H1 (cell line): ENCODE results near the gene DDX1. TPM values are rescaled to one million over a fixed set of nuclear protein-coding genes. Genes with fewer than 3 reads are reported as not detected.

Experiments
- CTCF ChIA-PET: fragments of 300-600 bp; sonication (Branson Sonifier 250); formaldehyde crosslinking; loops from one replicate; lab custom pipeline; 2021; ENCODE audit not compliant: partially characterized antibody; lab: Charles Lee
- POLR2A ChIA-PET: fragments of 300-600 bp; sonication (Branson Sonifier 250); formaldehyde crosslinking; loops from one replicate; lab custom pipeline; 2021; ENCODE audit warnings: inconsistent platforms; ENCODE audit not compliant: partially characterized antibody; lab: Charles Lee
- DNase-seq, 2 experiments: peaks; one replicate each; pipeline versions ENCODE4 v3.0.0 to v3.0.0-alpha.2; 2010 to 2022; ENCODE audit warnings: low spot score in 2 of 2, low read depth in 1 of 2, mixed read lengths in 1 of 2
- FAIRE-seq: peaks from 2 replicates; lab custom pipeline; 2011; peaks lifted over from hg19 to GRCh38; lab: Jason Lieb, UNC
- H2AFZ ChIP-seq: 2 replicates; pipeline ENCODE4 v1.8.1; 2012; ENCODE audit warnings: low read length, inconsistent platforms
- H2AK5ac ChIP-seq: 2 replicates; pipeline ENCODE4 v1.6.1; 2013; ENCODE audit warnings: low read depth, low read length
- H2BK120ac ChIP-seq: replicated peaks from 2 replicates; pipeline ENCODE3; 2013; ENCODE audit warnings: low read depth, low read length, inconsistent platforms
- H2BK12ac ChIP-seq: 2 replicates; pipeline ENCODE4 v1.6.1; 2013; ENCODE audit warnings: low read depth, low read length
- H2BK15ac ChIP-seq: 2 replicates; pipeline ENCODE4 v1.6.1; 2013; ENCODE audit warnings: low read length
- H2BK20ac ChIP-seq: 2 replicates; pipeline ENCODE4 v1.6.1; 2013; ENCODE audit warnings: low read length
- H2BK5ac ChIP-seq: 2 replicates; pipeline ENCODE4 v1.6.1; 2013; ENCODE audit warnings: low read depth, low read length
- H3K14ac ChIP-seq: 2 replicates; pipeline ENCODE4 v1.6.1; 2013; ENCODE audit warnings: inconsistent platforms; ENCODE audit not compliant: insufficient read length
- H3K18ac ChIP-seq: 2 replicates; pipeline ENCODE4 v1.6.1; 2013; ENCODE audit warnings: low read length; ENCODE audit errors: extremely low read depth
- H3K23ac ChIP-seq: 2 replicates; pipeline ENCODE4 v1.6.1; 2013; ENCODE audit warnings: inconsistent platforms; ENCODE audit not compliant: insufficient read length
- H3K23me2 ChIP-seq: 2 replicates; pipeline ENCODE4 v1.6.1; 2013; ENCODE audit warnings: low read depth, low read length
- H3K27ac ChIP-seq: 2 replicates; pipeline ENCODE4 v1.6.1; 2011; ENCODE audit warnings: low read depth, low read length, inconsistent platforms
- H3K27me3 ChIP-seq, 4 experiments: replicated peaks in 1 of 4; 1 replicate in 1 of 4; 2 replicates in 3 of 4; pipeline versions ENCODE4 v1.6.1 to v1.8.1; 2011 to 2013; ENCODE audit warnings: low read length in 3 of 4, mild to moderate bottlenecking in 3 of 4, inconsistent platforms in 2 of 4, mixed read lengths in 2 of 4, moderate library complexity in 1 of 4; ENCODE audit not compliant: control insufficient read depth in 3 of 4, insufficient read depth in 3 of 4; ENCODE audit errors: extremely low read depth in 1 of 4
- H3K36me3 ChIP-seq, 4 experiments: 2 replicates each; pipeline versions ENCODE4 v1.6.1 to v1.8.1; 2011 to 2013; ENCODE audit warnings: mild to moderate bottlenecking in 4 of 4, low read length in 3 of 4, moderate library complexity in 2 of 4, control low read depth in 1 of 4, inconsistent platforms in 1 of 4; ENCODE audit not compliant: insufficient read depth in 4 of 4, control insufficient read depth in 2 of 4
- H3K4ac ChIP-seq: replicated peaks from 2 replicates; pipeline ENCODE3; 2013; ENCODE audit warnings: low read length, low read depth, mixed read lengths, inconsistent platforms; ENCODE audit not compliant: insufficient read length
- H3K4me1 ChIP-seq, 4 experiments: replicated peaks in 1 of 4; 1 replicate in 1 of 4; 2 replicates in 3 of 4; pipeline versions ENCODE4 v1.6.1 to v1.8.1; 2011 to 2013; ENCODE audit warnings: low read length in 3 of 4, inconsistent platforms in 2 of 4, mixed read lengths in 1 of 4; ENCODE audit not compliant: insufficient read depth in 4 of 4, control insufficient read depth in 3 of 4
- H3K4me2 ChIP-seq, 2 experiments: 2 replicates each; pipeline versions ENCODE4 v1.6.1 to v1.8.1; 2011 to 2013; ENCODE audit warnings: low read depth in 2 of 2, low read length in 2 of 2, control low read depth in 1 of 2, inconsistent platforms in 1 of 2, mild to moderate bottlenecking in 1 of 2; ENCODE audit not compliant: insufficient read depth in 1 of 2
- H3K4me3 ChIP-seq, 4 experiments: fragments of 200-600, 300-600 bp in 1 of 4; sonication (generic), shearing (Covaris generic), sonication (Bioruptor Twin) in 1 of 4; 2 replicates each; pipeline versions ENCODE4 v1.5.1 to v1.8.1; 2011 to 2016; ENCODE audit warnings: low read length in 4 of 4, low read depth in 3 of 4, control low read depth in 2 of 4, inconsistent platforms in 2 of 4, mild to moderate bottlenecking in 2 of 4, mixed read lengths in 1 of 4, moderate library complexity in 1 of 4; ENCODE audit not compliant: insufficient read depth in 2 of 4; ENCODE audit errors: extremely low read depth in 1 of 4
- H3K56ac ChIP-seq: replicated peaks from 2 replicates; pipeline ENCODE3; 2013; ENCODE audit warnings: low read depth, mild to moderate bottlenecking, mixed read lengths, low read length, inconsistent platforms; ENCODE audit not compliant: insufficient read length
- H3K79me1 ChIP-seq: 2 replicates; pipeline ENCODE4 v1.6.1; 2013; ENCODE audit warnings: low read depth, low read length, control low read depth
- H3K79me2 ChIP-seq, 2 experiments: 2 replicates each; pipeline versions ENCODE4 v1.6.1 to v1.8.1; 2012 to 2013; ENCODE audit warnings: low read length in 2 of 2, mild to moderate bottlenecking in 2 of 2, inconsistent platforms in 1 of 2; ENCODE audit not compliant: insufficient read depth in 2 of 2, control insufficient read depth in 1 of 2
- H3K9ac ChIP-seq, 4 experiments: replicated peaks in 1 of 4; 1 replicate in 1 of 4; 2 replicates in 3 of 4; pipeline versions ENCODE4 v1.6.1 to v1.8.1; 2011 to 2013; ENCODE audit warnings: low read depth in 3 of 4, low read length in 3 of 4, control low read depth in 2 of 4, mild to moderate bottlenecking in 2 of 4, moderate library complexity in 2 of 4, inconsistent platforms in 1 of 4; ENCODE audit errors: extremely low read depth in 1 of 4
- H3K9me3 ChIP-seq, 2 experiments: 2 replicates each; pipeline versions ENCODE4 v1.6.1 to v1.8.1; 2012 to 2013; ENCODE audit warnings: mild to moderate bottlenecking in 2 of 2, moderate library complexity in 2 of 2, control low read depth in 1 of 2, inconsistent platforms in 1 of 2, low read depth in 1 of 2, low read length in 1 of 2, mixed read lengths in 1 of 2; ENCODE audit not compliant: insufficient read depth in 2 of 2
- H4K20me1 ChIP-seq, 2 experiments: replicated peaks in 1 of 2; 2 replicates each; pipeline versions ENCODE3 to v1.8.1; 2011 to 2013; ENCODE audit warnings: inconsistent platforms in 2 of 2, low read length in 2 of 2, mild to moderate bottlenecking in 1 of 2; ENCODE audit not compliant: insufficient read depth in 2 of 2, control insufficient read depth in 1 of 2
- H4K5ac ChIP-seq: 2 replicates; pipeline ENCODE4 v1.6.1; 2013; ENCODE audit warnings: low read length, low read depth, mixed read lengths, inconsistent platforms; ENCODE audit not compliant: insufficient read length
- H4K8ac ChIP-seq: 2 replicates; pipeline ENCODE4 v1.8.0; 2013; ENCODE audit warnings: mild to moderate bottlenecking, moderate library complexity, low read length, inconsistent platforms; ENCODE audit not compliant: insufficient read depth; ENCODE audit errors: extremely low read depth
- H4K91ac ChIP-seq: replicated peaks from 2 replicates; pipeline ENCODE3; 2013; ENCODE audit warnings: low read length, mixed read lengths, inconsistent platforms; ENCODE audit not compliant: insufficient read length
- CREB1 ChIP-seq: IDR thresholded peaks from 2 replicates; pipeline ENCODE4 v1.6.1; 2012; ENCODE audit warnings: inconsistent platforms
- GABPA ChIP-seq: IDR thresholded peaks from 2 replicates; pipeline ENCODE4 v1.6.1; 2011; ENCODE audit warnings: mild to moderate bottlenecking, low read length, moderate library complexity, borderline replicate concordance; ENCODE audit not compliant: insufficient read depth
- HDAC2 ChIP-seq, 2 experiments: fragments of 300-600 bp in 1 of 2; sonication (generic) in 1 of 2; IDR thresholded peaks; 2 replicates each; pipeline ENCODE4 v1.6.1; 2011 to 2012; ENCODE audit warnings: low read depth in 2 of 2, low read length in 2 of 2, mild to moderate bottlenecking in 2 of 2, moderate library complexity in 2 of 2, borderline replicate concordance in 1 of 2, inconsistent platforms in 1 of 2
- JUN ChIP-seq: IDR thresholded peaks from 2 replicates; pipeline ENCODE4 v1.6.1; 2011; ENCODE audit warnings: low read depth, mild to moderate bottlenecking, improper control_type of control experiment, low read length
- MAFK ChIP-seq: IDR thresholded peaks from 2 replicates; pipeline ENCODE4 v1.6.1; 2012; ENCODE audit warnings: low read depth, mild to moderate bottlenecking, improper control_type of control experiment, low read length
- SIRT6 ChIP-seq: IDR thresholded peaks from one replicate; pipeline ENCODE4 v1.7.1; 2012; ENCODE audit warnings: low read length, inconsistent platforms
- SP4 ChIP-seq: IDR thresholded peaks from 2 replicates; pipeline ENCODE4 v1.6.1; 2012; ENCODE audit warnings: low read length, inconsistent platforms
- WGBS, 2 experiments: shearing (Covaris generic) in 1 of 2; methylation state at CpG; one replicate each; pipeline versions ENCODE4 v1.1.6 to v1.1.7; 2013 to 2015; ENCODE audit warnings: low lambda C conversion rate in 2 of 2, mixed read lengths in 2 of 2, inconsistent platforms in 1 of 2, low coverage in 1 of 2, missing lambda C conversion rate in 1 of 2; ENCODE audit not compliant: insufficient replicate concordance in 2 of 2, insufficient coverage in 1 of 2, insufficient read length in 1 of 2; ENCODE audit errors: extremely low coverage in 1 of 2, missing lambda C conversion rate in 1 of 2; 5-methylcytosine and 5-hydroxymethylcytosine counted together
- polyA plus RNA-seq, 7 experiments: library from polyadenylated mRNA; depleted of rRNA in 3 of 7; stranded (reverse) in 5 of 7; unstranded in 2 of 7; fragments of >200 nt in 5 of 7; fragments of 200-250 nt in 2 of 7; gene quantifications; 1 replicate in 5 of 7; 2 replicates in 1 of 7; 4 replicates in 1 of 7; pipeline versions ENCODE4 v1.2.1 to v1.2.3, GENCODE V29; 2011 to 2013; ENCODE audit warnings: missing spikeins in 2 of 7, mixed read lengths in 2 of 7
- total RNA-seq: library from RNA; stranded (reverse); fragmentation: NEBNext Ultra II Directional; extraction: Animal tissue kit (Norgen Biotek cat#: 25700); gene quantifications from 2 replicates; pipeline ENCODE4 v1.2.1, GENCODE V29; 2021
- TF ChIP-seq, protein P1 (sequence below): IDR thresholded peaks from 2 replicates; pipeline ENCODE4 v1.6.1; 2011; ENCODE audit warnings: low read length, improper control_type of control experiment
- TF ChIP-seq, protein P2 (sequence below): IDR thresholded peaks from 2 replicates; pipeline ENCODE4 v1.6.1; 2011; ENCODE audit warnings: low read depth, mild to moderate bottlenecking, low read length; ENCODE audit not compliant: insufficient read depth
- TF ChIP-seq, protein P3 (sequence below): IDR thresholded peaks from 2 replicates; pipeline ENCODE4 v1.6.1; 2012; ENCODE audit warnings: inconsistent platforms
- TF ChIP-seq, protein P4 (sequence below): IDR thresholded peaks from 2 replicates; pipeline ENCODE4 v1.6.1; 2012; ENCODE audit warnings: inconsistent platforms

DDX1 gene
- total and polyA plus RNA-seq, 2 of the 8 experiments (the other 6 are each of a cell fraction or from before 2014, with no cell fraction given), result 51.1 to 161 TPM

DNA sequence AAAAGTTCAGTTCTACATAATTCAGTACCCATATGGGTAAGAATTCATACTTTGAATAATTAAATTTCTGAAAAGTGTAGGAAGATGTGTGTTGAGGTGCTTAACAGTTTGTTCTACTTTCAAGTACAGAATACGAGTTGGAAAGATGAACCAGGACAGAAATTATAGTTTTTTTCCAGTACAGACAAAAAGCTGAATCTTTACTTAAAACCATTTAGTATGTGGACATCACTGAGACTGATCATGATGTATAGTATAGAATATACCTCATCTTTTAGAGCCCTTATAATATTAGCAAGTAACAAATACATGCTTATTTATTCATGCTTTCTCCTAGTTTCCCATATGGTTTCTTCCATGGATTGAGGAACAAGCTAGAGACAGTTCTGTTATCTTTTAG, 10.0 kb downstream of the DDX1 start:
- Histone ChIP-seq H2BK120ac (no peak overlapping the region), H3K56ac (no peak overlapping the region), H2BK5ac (no peak overlapping the region), H3K27me3 (no peaks in the 10 kb centered on the region), H3K4ac (no peak overlapping the region), H3K9me3 (no peaks in the 10 kb centered on the region), H2BK12ac (no peak overlapping the region), H3K4me1 (no peaks in the 10 kb centered on the region), H3K27ac (no peak overlapping the region), H3K14ac (no peak overlapping the region), H3K79me1 (no peaks in the 10 kb centered on the region), H4K8ac (no peak overlapping the region), H2BK15ac (no peak overlapping the region), H3K4me3 (no peak overlapping the region), H2BK20ac (no peak overlapping the region), H3K36me3 (peaks cover 26 to 97% (median 81%) of the 10 kb centered on the region in 4 experiments), H4K91ac (no peak overlapping the region), H3K9ac (no peak overlapping the region), H4K5ac (no peak overlapping the region), H3K79me2 (no peaks in the 10 kb centered on the region), H3K4me2 (no peak overlapping the region), H3K23me2 (no peaks in the 10 kb centered on the region), H2AK5ac (no peak overlapping the region), H3K23ac (no peak overlapping the region), H4K20me1 (peaks cover 0 to 4% of the 10 kb centered on the region in 2 experiments), H2AFZ (no peak overlapping the region), H3K18ac (no peak overlapping the region)
- POLR2A ChIA-PET, result interaction anchor here (0.9 to 1.7 kb wide), 4 partner anchors 8 to 29 kb away, joined by 3 to 9 read pairs (median 4); no protein-coding TSS in a partner anchor
- WGBS, 2 experiments, result 95% methylated on average over 1 of the region's 1 CpG; no CpG with 5 or more reads in 1 of the 2 experiments
- FAIRE-seq, result no peak
- CTCF ChIA-PET, result no interaction called here
- no peak for DNase-seq
- TF ChIP-seq MAFK (no peak), SIRT6 (no peak), SP4 (no peak), HDAC2 (IDR thresholded peaks at IDR 0.05; ENCODE audit: borderline replicate concordance in 1 of 2, low read depth in 2 of 2, low read length in 2 of 2) (no peak), GABPA (no peak), CREB1 (no peak), JUN (no peak)
- TF ChIP-seq, protein P1, sequence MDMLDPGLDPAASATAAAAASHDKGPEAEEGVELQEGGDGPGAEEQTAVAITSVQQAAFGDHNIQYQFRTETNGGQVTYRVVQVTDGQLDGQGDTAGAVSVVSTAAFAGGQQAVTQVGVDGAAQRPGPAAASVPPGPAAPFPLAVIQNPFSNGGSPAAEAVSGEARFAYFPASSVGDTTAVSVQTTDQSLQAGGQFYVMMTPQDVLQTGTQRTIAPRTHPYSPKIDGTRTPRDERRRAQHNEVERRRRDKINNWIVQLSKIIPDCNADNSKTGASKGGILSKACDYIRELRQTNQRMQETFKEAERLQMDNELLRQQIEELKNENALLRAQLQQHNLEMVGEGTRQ, result no peak
- TF ChIP-seq, protein P2, sequence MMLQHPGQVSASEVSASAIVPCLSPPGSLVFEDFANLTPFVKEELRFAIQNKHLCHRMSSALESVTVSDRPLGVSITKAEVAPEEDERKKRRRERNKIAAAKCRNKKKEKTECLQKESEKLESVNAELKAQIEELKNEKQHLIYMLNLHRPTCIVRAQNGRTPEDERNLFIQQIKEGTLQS, result no peak
- TF ChIP-seq, protein P3, sequence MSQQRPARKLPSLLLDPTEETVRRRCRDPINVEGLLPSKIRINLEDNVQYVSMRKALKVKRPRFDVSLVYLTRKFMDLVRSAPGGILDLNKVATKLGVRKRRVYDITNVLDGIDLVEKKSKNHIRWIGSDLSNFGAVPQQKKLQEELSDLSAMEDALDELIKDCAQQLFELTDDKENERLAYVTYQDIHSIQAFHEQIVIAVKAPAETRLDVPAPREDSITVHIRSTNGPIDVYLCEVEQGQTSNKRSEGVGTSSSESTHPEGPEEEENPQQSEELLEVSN, result no peak
- TF ChIP-seq, protein P4, sequence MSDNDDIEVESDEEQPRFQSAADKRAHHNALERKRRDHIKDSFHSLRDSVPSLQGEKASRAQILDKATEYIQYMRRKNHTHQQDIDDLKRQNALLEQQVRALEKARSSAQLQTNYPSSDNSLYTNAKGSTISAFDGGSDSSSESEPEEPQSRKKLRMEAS, result no peak
